Measurements from ENCODE around the gene GRIP1. TPM values are rescaled to one million over a fixed set of nuclear protein-coding genes. Genes with fewer than 3 reads are reported as not detected.

The GRIP1 gene
- total RNA-seq, 1 donor from 2014 or later: 9.1 TPM

DNA sequence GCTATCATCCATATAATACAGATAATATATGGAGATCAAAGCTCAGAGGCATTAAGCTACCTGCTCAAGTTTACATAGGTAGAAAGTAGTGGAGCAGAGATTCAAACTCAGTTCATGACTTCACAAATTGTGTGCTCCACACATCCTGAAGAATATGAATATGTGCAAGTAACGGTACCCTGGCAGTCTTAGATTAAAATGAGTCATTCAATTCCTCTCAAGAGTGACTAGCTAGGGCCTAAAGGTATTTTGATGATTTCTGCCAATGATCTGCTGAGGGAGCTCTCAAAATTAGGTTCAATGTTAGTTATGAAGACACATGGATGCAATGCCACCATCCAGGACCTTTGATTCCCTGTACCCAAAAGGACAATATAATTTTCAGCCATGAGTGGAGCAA lies 58.9 kb downstream of the GRIP1 start:
- Mint-ChIP-seq H3K4me3 (ENCODE audit: unreplicated experiment) (no peak overlapping the region), H3K36me3 (ENCODE audit: unreplicated experiment) (no peaks in the 10 kb centered on the region), H3K4me1 (ENCODE audit: unreplicated experiment) (peaks cover 6% of the 10 kb centered on the region), H3K27me3 (ENCODE audit: unreplicated experiment) (no peaks in the 10 kb centered on the region), H3K9me3 (ENCODE audit: unreplicated experiment) (no peaks in the 10 kb centered on the region), H3K27ac (ENCODE audit: unreplicated experiment) (no peak overlapping the region)
- no peak for DNase-seq (ENCODE audit: extremely low spot score, unreplicated experiment)
- TF ChIP-seq, protein P1, sequence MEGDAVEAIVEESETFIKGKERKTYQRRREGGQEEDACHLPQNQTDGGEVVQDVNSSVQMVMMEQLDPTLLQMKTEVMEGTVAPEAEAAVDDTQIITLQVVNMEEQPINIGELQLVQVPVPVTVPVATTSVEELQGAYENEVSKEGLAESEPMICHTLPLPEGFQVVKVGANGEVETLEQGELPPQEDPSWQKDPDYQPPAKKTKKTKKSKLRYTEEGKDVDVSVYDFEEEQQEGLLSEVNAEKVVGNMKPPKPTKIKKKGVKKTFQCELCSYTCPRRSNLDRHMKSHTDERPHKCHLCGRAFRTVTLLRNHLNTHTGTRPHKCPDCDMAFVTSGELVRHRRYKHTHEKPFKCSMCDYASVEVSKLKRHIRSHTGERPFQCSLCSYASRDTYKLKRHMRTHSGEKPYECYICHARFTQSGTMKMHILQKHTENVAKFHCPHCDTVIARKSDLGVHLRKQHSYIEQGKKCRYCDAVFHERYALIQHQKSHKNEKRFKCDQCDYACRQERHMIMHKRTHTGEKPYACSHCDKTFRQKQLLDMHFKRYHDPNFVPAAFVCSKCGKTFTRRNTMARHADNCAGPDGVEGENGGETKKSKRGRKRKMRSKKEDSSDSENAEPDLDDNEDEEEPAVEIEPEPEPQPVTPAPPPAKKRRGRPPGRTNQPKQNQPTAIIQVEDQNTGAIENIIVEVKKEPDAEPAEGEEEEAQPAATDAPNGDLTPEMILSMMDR (IDR thresholded peaks at IDR 0.05): no peak

GRCh38 chr12:66617991-66618390 lies 60.9 kb downstream of the GRIP1 start:
- H3K4me1 Mint-ChIP-seq (ENCODE audit: unreplicated experiment): peaks cover 6% of the 10 kb centered on the region
- no peak for DNase-seq (ENCODE audit: extremely low spot score, unreplicated experiment)
- H3K27me3 Mint-ChIP-seq (ENCODE audit: unreplicated experiment): peaks cover 8% of the 10 kb centered on the region
- no peak overlapping the region for H3K27ac Mint-ChIP-seq (ENCODE audit: unreplicated experiment)
- no peak overlapping the region for H3K4me3 Mint-ChIP-seq (ENCODE audit: unreplicated experiment)
- TF ChIP-seq, protein P1 (IDR thresholded peaks at IDR 0.05): no peak
- H3K36me3 Mint-ChIP-seq (ENCODE audit: unreplicated experiment): no peaks in the 10 kb centered on the region
- H3K9me3 Mint-ChIP-seq (ENCODE audit: unreplicated experiment): no peaks in the 10 kb centered on the region

DNA sequence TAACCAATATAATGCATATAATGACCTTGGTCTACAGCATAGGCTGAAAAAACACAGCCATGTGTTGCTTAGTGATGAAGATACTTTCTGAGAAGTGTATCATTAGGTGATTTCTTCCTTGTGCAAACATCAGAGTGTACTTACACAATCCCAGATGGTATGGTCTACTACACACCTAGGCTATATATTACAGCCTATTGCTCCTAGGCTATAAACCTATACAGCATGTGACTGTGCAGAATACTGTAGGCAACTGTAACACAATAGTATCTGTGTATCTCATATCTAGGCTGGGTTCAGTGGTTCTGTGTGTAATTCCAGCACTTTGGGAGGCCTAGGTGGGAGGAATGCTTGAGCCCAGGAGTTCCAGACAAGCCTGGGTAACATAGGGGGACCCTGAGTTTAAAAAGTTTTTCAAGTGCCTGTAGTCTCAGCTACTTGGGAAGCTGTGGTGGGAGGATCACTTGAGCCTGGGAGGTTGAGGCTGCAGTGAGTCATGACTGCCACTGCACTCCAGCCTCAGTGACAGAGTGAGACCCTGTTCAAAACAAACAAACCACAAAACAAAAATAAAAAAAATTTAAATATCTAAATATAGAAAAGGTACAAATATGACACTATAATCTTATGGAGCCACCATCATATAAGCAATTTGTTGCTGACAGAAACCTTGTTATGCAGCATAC lies 66.6 kb downstream of the GRIP1 start:
- no peak overlapping the region for H3K27ac Mint-ChIP-seq (ENCODE audit: unreplicated experiment)
- peaks cover 6% of the 10 kb centered on the region for H3K4me1 Mint-ChIP-seq (ENCODE audit: unreplicated experiment)
- H3K27me3 Mint-ChIP-seq (ENCODE audit: unreplicated experiment): peaks cover 8% of the 10 kb centered on the region
- H3K36me3 Mint-ChIP-seq (ENCODE audit: unreplicated experiment): no peaks in the 10 kb centered on the region
- no peak for DNase-seq (ENCODE audit: extremely low spot score, unreplicated experiment)
- no peak overlapping the region for H3K4me3 Mint-ChIP-seq (ENCODE audit: unreplicated experiment)
- H3K9me3 Mint-ChIP-seq (ENCODE audit: unreplicated experiment): no peaks in the 10 kb centered on the region
- TF ChIP-seq, protein P1 (IDR thresholded peaks at IDR 0.05): no peak

DNA sequence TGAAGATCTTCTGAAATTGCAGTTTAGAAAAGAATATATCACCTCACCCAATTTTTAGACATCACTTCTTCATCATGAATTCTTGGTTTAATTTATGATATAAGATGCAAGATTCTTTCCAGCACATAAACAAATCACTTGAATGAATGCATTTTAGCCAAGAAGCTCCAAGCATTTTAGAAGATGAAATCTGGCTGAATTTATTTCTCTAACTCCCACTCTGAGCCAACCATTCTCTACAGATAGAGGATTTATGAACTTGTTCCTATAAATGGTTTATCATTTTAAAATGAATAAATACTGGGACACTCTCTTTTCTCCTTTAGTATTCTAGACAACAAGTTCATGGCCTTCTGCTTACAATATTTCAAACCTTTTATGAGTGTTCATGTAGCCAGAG lies 71.7 kb downstream of the GRIP1 start:
- no peak overlapping the region for H3K27ac Mint-ChIP-seq (ENCODE audit: unreplicated experiment)
- no peaks in the 10 kb centered on the region for H3K27me3 Mint-ChIP-seq (ENCODE audit: unreplicated experiment)
- no peaks in the 10 kb centered on the region for H3K9me3 Mint-ChIP-seq (ENCODE audit: unreplicated experiment)
- H3K36me3 Mint-ChIP-seq (ENCODE audit: unreplicated experiment): no peaks in the 10 kb centered on the region
- TF ChIP-seq, protein P1 (IDR thresholded peaks at IDR 0.05): no peak
- no peak overlapping the region for H3K4me3 Mint-ChIP-seq (ENCODE audit: unreplicated experiment)
- no peak for DNase-seq (ENCODE audit: extremely low spot score, unreplicated experiment)
- H3K4me1 Mint-ChIP-seq (ENCODE audit: unreplicated experiment): no peaks in the 10 kb centered on the region

- Mint-ChIP-seq H3K4me1 (ENCODE audit: unreplicated experiment) (no peaks in the 10 kb centered on the region), H3K9me3 (ENCODE audit: unreplicated experiment) (no peaks in the 10 kb centered on the region), H3K36me3 (ENCODE audit: unreplicated experiment) (no peaks in the 10 kb centered on the region), H3K27me3 (ENCODE audit: unreplicated experiment) (no peaks in the 10 kb centered on the region), H3K27ac (ENCODE audit: unreplicated experiment) (no peak overlapping the region), H3K4me3 (ENCODE audit: unreplicated experiment) (no peak overlapping the region)
- TF ChIP-seq, protein P1 (IDR thresholded peaks at IDR 0.05): no peak
- DNase-seq (ENCODE audit: extremely low spot score, unreplicated experiment): no peak
Observed at GRCh38 chr12:66605293-66605692, 73.6 kb downstream of the GRIP1 start.
